ENCODE results near the gene SH3PXD2A.

Gene SH3PXD2A

DNA sequence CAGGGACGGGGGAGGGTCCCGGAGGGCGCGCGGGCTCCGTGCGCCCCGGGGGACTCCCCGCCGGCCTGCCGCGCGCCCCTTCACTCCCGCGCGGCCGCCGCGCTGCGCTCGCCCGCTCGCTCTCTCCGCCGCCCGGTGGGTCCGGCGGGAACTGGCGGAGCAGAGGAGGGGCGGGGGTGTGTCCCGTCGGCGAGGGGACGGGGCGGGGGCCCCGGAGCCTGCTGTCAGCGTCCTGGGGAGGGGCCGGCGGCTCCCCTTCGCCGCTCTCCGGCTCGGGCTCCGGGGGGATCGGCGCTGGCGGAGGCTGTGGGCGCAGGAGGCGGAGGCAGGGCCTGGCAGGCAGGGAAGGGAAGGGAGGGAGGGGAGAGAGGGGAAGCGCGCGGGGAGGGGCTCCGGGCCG is at the start of gene SH3PXD2A:
SH3PXD2A (minus strand) TSS at position 153 of the 400 bp plus-strand sequence. CDS start 310 bp downstream, outside the sequence.
- DNase-seq (ENCODE audit: low read depth in 2 of 2), result no peak

DNA sequence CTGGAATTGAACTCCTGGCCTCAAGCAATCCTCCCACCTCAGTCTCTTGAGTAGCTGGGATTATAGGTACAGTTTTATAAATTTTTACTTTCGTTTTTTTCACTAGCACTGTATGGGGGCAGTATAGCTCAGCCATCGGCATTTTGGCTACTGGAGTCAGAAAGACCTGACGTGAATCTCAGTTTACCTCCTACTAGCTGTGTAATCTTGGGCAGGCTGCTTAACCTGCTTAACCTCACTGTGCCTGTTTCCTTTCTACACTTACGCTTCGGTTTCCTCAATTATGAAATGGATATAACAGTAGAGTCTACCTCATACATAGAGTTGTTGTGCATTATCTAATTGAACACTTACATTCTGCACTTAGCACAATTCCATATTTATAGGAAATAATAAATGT is 45.9 kb upstream of the SH3PXD2A start:
- DNase-seq (ENCODE audit: low read depth in 2 of 2), result no peak

- DNase-seq (ENCODE audit: low read depth in 2 of 2), result no peak
These were observed 43.9 kb upstream of the SH3PXD2A start for GRCh38 chr10:103899312-103899711.

DNA sequence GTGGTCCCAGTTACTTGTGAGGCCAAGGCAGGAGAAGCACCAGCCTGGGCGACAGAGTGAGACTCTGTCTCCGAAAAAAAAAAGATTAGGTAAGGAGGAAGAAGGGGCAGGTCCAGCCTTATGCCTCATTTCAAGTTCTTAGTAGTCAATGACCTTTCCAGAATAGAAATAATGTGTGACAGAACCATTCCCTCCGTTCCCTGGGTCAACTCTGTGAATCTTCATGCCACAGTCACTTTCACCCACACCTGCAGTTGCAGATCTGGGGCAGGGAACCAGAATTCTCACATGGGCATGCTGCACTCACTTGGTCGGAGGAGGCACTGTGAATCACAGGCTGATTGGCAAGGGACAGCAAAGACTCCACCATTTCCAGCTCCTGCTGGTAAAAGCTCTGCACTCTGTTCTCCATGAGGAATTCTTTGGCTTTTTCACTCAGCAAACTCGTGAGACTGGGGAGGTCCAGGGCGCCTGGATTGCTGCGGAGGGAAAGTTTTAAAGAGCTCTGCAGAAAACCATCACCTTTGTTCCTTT is 41.9 kb upstream of the SH3PXD2A start:
- no peak for DNase-seq (ENCODE audit: low read depth in 2 of 2)

- no peak for DNase-seq (ENCODE audit: low read depth in 2 of 2)
These were observed 40.8 kb upstream of the SH3PXD2A start for GRCh38 chr10:103896225-103896624.

- DNase-seq (ENCODE audit: low read depth in 2 of 2), result no peak
These were observed 40.2 kb upstream of the SH3PXD2A start for GRCh38 chr10:103895411-103896186.

GRCh38 chr10:103894441-103894864 is 39.1 kb upstream of the SH3PXD2A start:
- no peak for DNase-seq (ENCODE audit: low read depth in 2 of 2)

DNA sequence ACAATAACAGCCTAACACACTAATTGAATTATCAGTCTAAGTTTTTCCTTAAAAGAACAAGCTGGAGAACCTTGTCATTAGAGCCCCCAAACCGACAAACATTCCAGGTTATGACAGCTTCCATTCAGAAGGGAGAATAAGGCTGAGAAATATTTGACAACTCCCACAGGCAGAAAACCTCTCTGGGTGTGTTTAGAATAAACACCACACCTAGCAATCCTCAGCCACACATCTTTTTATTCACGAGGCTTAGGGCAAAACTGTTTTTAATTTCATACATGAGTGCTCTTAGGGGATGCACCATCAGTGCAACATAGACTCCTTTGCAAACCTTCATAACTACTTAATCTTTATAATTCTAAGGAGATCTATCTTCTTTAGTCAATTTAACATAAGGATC is 38.4 kb upstream of the SH3PXD2A start:
- no peak for DNase-seq (ENCODE audit: low read depth in 2 of 2)

DNA sequence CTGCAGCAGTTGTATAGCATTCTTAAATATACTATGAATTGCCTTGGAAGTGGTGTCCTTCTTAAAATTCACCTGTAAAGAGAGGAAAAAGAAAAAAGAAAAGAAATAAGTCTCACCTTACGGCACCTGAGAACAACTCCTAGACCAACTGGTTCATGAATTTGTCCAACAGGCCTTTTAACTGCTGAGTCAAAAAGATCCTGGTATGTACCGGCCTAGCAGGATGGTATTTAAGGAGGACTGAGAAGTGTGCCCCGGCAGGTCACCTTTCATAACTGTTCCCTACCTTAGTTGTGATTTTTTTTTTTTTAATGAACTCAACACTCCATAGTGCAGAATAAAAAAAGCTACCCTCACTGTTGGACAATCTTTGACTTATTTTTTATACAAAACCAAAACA is 36.8 kb upstream of the SH3PXD2A start:
- no peak for DNase-seq (ENCODE audit: low read depth in 2 of 2)

DNA sequence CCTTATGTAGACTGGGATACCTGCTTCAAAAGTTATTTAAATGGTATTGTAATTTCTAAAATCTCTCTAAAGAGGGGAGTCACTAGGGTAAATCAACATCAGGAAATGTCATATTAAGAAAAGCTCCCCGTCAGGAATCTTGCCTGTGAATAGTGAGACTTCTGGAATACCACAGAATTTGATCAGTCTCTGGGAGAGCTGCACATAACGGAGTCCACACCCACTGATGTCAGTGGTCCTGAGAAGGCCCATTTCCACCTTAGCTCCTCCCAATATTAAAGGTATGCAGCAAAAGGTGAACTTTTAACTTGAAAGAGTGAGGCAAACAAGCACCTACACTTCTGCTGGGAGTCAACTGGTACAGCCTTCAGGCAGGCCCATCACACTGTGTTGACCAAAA is 35.3 kb upstream of the SH3PXD2A start:
- DNase-seq (ENCODE audit: low read depth in 2 of 2), result no peak

- no peak for DNase-seq (ENCODE audit: low read depth in 2 of 2)
These were observed 34.9 kb upstream of the SH3PXD2A start for GRCh38 chr10:103890194-103890658.

GRCh38 chr10:103889121-103889720 is 33.8 kb upstream of the SH3PXD2A start:
- no peak for DNase-seq (ENCODE audit: low read depth in 2 of 2)

- DNase-seq (ENCODE audit: low read depth in 2 of 2), result peak; percentile 46 to 47
These were observed 32.9 kb upstream of the SH3PXD2A start for GRCh38 chr10:103888113-103888841.

DNA sequence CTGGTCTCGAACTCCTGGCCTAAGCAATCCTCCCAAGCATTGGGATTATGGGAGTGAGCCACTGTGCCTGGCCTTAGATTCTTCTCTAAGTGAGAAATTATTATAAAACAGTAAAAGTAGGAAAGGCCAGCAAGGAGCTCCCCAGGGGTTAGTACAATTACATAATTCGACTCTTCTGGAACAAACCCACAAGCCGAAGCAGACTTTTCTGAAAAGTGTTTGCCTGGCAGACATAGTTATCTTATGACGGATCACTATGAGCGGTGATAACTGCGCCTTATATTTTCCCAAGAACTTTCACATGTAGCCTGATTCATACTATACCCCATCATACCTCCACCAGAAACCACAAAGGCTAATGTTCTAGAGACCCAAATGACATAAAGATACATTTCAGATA is 30.2 kb upstream of the SH3PXD2A start:
- peak; percentile 53 to 59 for DNase-seq (ENCODE audit: low read depth in 2 of 2)

DNA sequence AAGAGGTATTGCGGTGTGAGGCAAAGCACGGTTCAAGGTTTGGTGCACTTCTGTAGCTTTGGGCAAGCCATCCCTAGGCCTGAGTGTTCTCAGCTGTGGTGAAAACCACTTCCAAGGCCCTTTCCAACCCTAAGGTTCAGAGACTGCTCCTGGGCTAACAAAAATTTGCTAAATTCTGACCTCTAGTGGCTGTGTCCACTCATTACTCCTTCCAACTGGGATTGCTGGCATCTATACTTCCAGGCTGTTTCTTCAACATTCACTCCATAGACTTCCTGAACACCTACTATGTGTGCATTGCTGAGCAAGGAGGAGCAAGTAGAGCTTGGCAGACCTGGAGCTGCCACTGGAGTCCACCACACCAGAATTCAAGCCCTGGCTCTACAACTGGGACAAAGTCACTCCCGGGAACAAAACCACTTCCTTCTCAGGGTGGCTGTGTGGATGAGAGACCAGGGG is 29.3 kb upstream of the SH3PXD2A start:
- DNase-seq (ENCODE audit: low read depth in 2 of 2), result no peak

GRCh38 chr10:103882285-103883007 is 27.1 kb upstream of the SH3PXD2A start:
- no peak for DNase-seq (ENCODE audit: low read depth in 2 of 2)

DNA sequence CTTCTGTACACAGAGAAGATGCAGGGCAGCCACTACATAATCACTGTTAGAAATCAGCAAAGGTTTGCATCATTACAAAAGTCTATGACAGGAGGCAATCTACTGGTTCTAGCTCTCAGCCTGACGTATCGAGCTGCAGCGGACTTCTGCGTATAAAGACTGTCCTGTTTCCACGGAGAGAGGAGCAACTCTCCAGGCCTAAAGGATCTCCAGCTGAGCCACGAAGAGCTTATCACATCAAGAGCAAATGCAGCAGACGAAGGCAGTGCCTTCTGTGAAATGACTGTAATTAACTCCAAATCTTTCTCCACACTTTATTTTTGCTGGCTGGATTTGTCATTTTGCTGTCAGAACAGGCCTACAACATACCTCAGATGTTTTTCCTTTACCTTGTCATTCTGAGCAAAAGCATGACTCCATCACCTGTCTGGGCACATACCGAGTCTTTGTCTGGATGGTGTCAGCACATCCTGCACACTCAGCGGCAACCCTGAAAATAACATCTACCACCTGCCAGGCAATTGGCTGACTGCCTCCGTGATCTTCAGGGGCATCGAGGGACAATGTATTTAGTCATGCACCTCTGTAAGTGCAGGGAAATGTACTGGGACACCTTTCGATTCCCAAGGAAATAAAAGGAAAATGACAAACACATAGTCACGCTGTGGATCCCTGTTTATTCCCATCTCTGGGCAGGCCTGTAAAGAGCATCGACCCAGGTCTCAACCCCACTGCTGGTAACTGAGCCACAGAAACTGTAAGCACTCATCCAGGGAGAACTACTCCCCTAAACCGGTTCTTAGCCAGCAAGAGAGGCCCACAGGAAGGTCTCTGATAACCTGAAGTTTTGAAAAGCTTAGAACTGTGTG is 26.3 kb upstream of the SH3PXD2A start:
- no peak for DNase-seq (ENCODE audit: low read depth in 2 of 2)

DNA sequence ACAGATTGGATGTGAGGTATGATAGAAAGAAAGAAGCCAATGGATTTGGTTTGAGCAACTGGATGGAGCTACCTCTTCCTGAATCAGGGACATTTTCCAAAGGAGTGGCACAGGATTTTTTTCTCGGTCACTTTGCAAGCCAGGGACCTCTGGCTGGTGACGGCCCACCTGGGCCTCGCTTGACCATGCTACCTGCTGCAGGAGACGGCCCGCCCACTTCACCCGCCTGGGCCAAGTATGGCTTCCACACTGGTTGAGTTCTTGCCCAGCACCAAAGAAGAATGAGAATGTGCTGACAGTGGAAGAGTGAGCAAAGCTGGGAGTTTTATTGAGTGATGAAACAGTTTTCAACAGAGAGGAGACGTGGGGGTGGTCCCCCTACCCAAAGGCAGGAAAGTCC is 24.5 kb upstream of the SH3PXD2A start:
- DNase-seq (ENCODE audit: low read depth in 2 of 2), result no peak

GRCh38 chr10:103879409-103879808 is 24.0 kb upstream of the SH3PXD2A start:
- DNase-seq (ENCODE audit: low read depth in 2 of 2), result no peak

GRCh38 chr10:103877861-103878260 is 22.5 kb upstream of the SH3PXD2A start:
- DNase-seq (ENCODE audit: low read depth in 2 of 2), result no peak

DNA sequence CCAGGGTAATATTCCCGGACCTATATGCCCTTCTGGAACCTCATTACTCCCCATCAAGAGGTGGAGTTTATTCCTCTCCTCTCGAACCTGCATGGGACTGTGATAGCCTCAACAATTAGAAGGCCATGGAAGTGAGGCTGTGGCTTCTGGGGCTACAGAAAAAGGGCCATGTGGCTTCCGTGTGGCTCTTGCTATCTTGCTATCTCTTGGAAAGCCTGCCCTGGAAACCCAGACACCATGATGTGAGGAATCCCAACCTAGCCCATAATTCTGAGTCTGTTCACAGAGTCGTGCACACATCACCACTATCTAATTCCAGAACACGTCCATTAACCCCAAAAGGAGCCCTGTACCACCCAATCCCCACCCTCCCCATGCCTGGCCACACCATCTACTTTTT is 20.8 kb upstream of the SH3PXD2A start:
- no peak for DNase-seq (ENCODE audit: low read depth in 2 of 2)

All from fibroblast of skin of left biceps (primary cell).